NK-92 (cell line): ENCODE measurements around the gene FLCN.
"Not testable (repeated sequence)": the region's sequence is repeated elsewhere in the genome, so short reads cannot be mapped to it uniquely, and the experiment has no call there.

ENCODE experiments used
- DNase-seq: peaks from one replicate; lab custom pipeline; 2025; ENCODE audit not compliant: unreplicated experiment; lab: John Stamatoyannopoulos, UW

The FLCN gene

GRCh38 chr17:17214646-17215436 is 22.1 kb downstream of the FLCN start:
- DNase-seq, result no peak

GRCh38 chr17:17213775-17214174 is 23.2 kb downstream of the FLCN start:
- DNase-seq, result no peak

GRCh38 chr17:17207998-17208397 is 29.0 kb downstream of the FLCN start:
- no peak for DNase-seq

DNA sequence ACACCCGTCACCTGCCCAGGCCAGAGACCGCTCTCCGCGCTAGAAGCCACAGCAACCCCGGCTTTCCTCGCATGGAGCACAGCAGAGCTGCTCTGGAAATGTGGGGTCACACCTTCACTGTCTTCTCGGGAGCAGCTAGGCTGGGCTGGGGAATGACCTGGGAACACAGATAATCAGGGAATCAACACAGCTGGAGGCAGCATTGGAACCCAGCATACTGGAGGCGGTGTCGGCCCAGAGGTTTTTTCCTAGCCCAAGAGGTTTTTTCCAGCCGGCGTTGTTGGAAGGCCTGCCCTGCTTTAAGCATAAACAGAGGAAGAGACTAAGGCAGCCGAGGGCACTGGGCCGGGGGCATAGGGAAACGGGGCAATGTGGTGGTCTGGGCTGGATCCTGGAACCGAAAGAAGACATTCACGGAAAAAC is 30.0 kb downstream of the FLCN start:
- DNase-seq, result no peak

- peak; percentile 59 for DNase-seq
Observed at GRCh38 chr17:17206124-17206912, 30.6 kb downstream of the FLCN start, which contains the start of gene PLD6. Gene PLD6 (minus strand): TSS chr17:17206333. CDS start chr17:17206286, 47 bp downstream.

GRCh38 chr17:17205368-17206123 is 31.4 kb downstream of the FLCN start:
- no peak for DNase-seq

GRCh38 chr17:17204635-17205231 is 32.2 kb downstream of the FLCN start:
- no peak for DNase-seq

GRCh38 chr17:17204041-17204591 is 32.9 kb downstream of the FLCN start:
- DNase-seq, result no peak

DNA sequence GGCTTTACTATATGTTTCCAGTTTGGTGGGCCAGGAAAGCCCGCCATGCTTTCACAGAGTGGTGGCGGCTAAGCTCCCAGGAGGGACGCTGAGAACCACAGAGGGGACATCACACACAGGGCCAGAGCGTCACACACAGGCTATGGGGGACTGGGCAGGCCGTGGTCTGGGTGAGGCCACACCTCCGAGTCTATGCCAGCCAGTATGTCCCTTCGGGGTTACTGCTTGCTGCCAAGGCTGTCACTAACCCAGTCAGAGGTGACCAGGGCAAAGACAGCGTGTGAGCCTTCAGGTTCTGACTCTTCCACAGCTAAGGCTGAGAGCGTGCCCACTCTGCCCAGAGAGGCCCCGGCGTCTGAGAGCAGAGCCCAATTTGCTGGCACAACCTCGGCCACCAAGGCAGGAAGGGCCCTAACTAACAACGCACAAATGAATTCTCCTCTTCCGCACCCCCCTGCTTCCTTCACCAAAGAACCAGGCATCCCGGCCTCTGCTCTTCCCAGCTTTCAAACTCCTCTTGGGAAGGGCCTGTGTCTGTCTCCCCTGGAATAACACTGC is 33.7 kb downstream of the FLCN start:
- DNase-seq, result no peak

- no peak for DNase-seq
Observed at GRCh38 chr17:17201907-17202306, 35.1 kb downstream of the FLCN start.

DNA sequence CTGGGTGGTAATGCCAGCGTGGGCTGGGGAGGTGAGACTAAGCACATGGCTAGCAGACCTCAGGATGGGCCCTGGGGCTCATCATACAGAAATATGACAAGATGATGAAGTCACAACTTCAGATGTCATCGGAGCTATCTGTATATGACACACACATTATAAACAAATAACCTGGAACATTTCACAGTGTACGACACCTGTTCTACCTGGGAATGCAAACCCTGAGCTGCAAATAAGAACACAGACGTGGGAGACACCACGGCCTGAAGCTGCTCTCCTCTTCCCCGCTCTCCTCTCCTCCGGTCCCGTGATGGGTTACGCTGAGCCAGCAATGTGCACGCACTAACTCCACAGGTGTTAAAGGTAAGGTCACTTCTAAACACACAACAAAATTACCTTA is 35.7 kb downstream of the FLCN start:
- DNase-seq, result no peak

GRCh38 chr17:17200831-17201230 is 36.1 kb downstream of the FLCN start:
- no peak for DNase-seq

- DNase-seq, result no peak
Observed at GRCh38 chr17:17200311-17200710, 36.7 kb downstream of the FLCN start.

GRCh38 chr17:17198281-17198680 is 38.7 kb downstream of the FLCN start:
- DNase-seq, result no peak

GRCh38 chr17:17196776-17197175 is 40.2 kb downstream of the FLCN start:
- no peak for DNase-seq

- not testable (repeated sequence) for DNase-seq
Observed at GRCh38 chr17:17195466-17195865, 41.5 kb downstream of the FLCN start.

DNA sequence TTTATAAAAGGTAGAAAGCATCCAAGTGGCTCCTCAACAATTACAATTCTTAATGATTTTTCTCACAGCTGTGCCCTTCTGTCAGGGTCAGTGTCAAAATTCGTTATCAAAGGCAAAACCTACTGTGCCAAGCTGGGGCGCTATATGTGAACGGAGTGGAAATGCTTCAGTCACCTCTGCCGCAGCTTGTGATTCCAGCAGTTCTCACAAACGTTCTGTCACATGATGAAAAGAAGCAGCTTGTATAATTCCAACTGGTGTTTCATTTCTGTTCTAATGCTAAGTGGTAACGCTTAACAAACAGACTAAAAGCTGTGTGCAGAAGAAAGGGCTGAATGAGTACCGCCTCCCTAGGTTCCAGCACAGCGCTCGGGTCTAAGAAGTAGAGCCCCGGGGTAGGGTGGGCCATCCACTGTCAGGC is 45.0 kb downstream of the FLCN start:
- DNase-seq, result no peak

DNA sequence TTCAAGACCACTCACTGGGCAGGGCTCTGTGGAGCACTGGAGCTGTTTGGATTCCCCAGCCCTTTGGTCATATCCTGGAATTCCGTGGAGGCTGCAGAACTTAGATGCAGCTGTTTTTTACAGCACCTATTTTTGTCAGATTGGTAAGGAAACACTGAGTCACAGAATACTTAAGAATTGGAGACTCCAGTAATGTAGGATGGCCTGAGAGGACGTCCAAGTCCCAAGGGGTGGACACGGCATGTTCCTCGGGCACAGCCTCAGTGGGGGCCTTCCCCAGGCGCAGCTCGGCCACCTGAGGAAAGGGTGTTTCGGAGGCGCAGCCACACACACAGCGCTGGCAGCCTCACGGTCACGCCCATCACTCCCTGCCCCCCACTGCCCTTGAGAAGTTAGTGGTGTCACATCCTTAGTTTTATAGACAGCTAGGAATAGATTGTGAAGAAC is 45.6 kb downstream of the FLCN start:
- no peak for DNase-seq

DNA sequence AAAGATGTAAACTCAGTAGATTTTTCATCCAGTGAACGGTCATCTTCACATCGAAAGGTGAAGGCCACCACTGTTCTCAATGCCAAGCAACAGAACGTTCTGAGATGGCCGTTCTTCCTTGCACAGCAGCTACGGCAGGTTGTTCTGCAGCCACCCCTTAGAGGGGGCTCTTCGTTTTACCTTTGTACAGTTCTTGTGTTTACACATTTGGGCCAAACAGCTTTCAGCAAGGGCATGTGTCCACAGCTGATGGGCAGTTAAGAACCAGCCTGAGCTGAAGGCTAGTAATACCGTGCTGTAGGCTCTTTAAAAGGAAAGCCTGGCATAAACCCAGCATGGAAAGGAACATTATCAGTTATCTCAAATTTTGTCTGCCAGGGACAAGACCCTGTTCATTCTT is 46.8 kb downstream of the FLCN start:
- no peak for DNase-seq

- DNase-seq, result no peak
Observed at GRCh38 chr17:17189559-17189958, 47.4 kb downstream of the FLCN start.
